Stimulated activated CD8-positive, alpha-beta memory T cell treated with anti-CD3 and anti-CD28 coated beads, Interleukin-4, amount 100 ng/mL, for 24 hours (primary cell): ENCODE measurements around the gene PRKAA2.
"Not testable (repeated sequence)": the region's sequence is repeated elsewhere in the genome, so short reads cannot be mapped to it uniquely, and the experiment has no call there.

Experiments used
- DNase-seq: peaks from one replicate; pipeline ENCODE4 v3.0.0-alpha.2; 2020; ENCODE audit warnings: low read depth

The PRKAA2 gene

DNA sequence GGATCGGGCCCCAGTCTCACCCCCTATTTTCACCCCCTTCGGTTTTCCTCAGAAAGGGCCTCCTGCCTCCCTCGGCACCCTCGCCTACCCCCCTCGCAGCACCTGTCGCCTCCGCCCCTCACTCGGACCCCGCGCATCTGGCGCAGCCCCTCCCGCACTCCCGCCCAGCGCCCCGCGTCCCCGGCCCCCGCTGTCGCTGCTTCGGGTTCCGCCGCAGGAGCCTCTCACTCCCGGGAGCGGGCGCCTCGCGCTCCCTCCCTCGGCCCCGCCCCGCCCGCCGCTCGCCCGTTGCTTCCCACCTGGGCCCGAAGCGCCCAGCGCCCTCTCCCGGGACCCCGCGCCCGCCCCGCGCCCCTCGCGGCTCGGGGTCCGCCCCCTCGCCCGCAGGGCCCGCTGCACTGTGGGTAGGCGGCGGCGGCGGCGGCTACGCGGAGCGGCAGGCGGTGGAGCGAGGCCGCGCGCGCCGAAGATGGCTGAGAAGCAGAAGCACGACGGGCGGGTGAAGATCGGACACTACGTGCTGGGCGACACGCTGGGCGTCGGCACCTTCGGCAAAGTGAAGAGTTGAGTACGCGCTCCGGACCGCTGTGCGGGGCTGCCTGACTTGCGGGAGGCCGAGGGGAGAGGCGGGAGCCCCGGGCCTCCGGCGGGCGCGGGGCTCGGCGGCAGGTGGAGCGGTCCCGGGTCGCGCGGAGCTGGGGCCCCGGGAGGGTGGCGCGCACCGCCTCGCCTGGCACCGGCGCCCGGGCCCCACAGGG, at the start of gene PRKAA2:
Gene PRKAA2 (plus strand): TSS at position 396 of the 758 bp plus-strand sequence. CDS start 74 bp downstream, at position 470.
- DNase-seq = no peak

DNA sequence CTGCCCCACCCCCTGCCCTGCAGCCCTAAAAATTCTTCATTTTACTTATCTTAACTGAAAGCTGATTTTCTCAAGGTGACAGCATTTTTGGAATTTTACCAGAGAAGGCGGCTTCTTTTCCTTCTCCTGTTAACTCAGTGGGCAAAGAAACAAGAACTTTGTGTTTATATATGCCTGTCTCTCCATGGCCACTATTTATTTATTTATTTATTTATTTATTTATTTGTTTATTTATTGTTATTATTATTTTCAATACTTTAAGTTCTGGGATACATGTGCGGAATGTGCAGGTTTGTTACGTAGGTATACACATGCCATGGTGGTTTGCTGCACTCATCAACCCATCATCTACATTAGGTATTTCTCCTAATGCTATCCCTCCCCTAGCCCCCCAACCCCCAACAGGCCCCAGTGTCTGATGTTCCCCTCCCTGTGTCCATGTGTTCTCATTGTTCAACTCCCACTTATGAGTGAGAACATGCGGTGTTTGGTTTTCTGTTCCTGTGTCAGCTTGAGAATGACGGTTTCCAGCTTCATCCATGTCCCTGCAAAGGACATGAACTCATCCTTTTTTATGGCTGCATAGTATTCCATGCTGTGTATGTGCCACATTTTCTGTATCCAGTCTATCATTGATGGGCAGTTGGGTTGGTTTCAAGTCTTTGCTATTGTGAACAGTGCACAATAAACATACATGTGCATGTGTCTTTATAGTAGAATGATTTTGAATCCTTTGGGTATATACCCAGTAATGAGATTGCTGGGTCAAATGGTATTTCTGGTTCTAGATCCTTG, 49.5 kb upstream of the PRKAA2 start:
- DNase-seq = not testable (repeated sequence)

DNA sequence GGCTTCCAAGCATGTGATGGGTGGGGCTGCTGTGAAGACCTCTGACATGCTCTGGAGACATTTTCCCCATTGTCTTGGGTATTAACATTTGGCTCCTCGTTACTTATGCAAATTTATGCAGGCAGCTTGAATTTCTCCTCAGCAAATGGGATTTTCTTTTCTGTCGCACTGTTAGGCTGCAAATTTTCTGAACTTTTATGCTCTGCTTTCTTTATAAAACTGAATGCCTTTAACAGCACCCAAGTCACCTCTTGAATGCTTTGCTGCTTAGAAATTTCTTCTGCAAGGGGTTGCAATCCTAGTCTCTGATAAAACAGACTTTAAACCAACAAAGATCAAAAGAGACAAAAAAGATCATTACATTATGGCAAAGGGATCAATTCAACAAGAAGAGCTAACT, 35.0 kb upstream of the PRKAA2 start:
- not testable (repeated sequence) for DNase-seq

DNA sequence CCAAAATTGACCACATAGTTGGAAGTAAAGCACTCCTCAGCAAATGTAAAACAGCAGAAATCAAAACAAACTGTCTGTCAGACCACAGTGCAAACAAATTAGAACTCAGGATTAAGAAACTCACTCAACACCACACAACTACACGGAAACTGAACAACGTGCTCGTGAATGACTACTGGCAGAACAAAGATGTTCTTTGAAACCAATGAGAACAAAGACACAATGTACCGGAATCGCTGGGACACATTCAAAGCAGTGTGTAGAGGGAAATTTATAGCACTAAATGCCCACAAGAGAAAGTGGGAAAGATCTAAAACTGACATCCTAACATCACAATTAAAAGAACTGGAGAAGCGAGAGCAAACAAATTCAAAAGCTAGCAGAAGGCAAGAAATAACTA, 34.3 kb upstream of the PRKAA2 start:
- not testable (repeated sequence) for DNase-seq

DNA sequence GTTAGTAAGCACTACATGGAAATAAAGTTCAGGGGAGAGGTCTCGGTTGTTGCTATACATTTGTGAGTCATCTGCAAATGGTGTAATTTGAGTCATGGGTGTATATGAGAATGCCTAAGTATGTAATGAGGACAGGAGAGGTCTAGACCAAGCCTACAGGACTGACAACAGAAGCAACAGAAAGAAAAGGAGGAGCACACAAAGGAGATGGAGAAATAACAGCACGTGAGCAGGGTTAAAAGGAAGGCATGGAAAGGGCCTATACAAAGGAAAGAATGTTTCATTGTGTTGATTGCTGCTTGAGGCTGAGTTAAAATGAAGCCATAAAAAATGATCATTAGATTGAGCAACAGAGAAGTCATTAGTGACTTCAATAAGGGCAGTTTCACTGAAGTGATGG, 28.0 kb upstream of the PRKAA2 start:
- DNase-seq = no peak

DNA sequence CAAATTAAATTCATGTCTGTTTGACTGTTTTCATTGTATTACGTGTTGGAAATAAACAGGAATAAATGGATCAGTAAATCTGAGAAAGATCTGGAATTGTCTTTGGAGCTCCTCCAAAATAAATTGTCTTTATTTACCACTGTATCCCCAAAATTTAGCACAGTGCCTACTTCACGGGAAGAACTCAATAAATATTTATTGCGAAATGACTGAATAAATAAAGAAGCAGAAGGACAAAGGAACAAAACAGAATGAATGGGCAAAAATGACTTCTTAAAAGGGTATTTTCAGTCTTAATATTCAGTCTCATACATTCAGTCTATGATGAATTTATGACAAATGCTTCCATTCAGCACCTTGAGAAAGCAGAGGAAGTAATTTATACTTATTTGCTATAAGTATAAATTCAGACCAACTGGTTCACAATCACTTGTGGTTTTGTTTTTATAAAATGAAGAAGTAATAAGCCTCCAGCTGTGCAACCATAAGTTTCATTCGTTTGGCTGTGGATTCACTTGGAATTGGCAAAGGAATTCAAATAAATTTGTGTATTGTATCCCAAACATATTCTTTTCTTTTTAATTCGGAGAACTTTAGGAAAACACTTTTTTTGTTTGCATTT, 19.2 kb upstream of the PRKAA2 start:
- DNase-seq = no peak

DNA sequence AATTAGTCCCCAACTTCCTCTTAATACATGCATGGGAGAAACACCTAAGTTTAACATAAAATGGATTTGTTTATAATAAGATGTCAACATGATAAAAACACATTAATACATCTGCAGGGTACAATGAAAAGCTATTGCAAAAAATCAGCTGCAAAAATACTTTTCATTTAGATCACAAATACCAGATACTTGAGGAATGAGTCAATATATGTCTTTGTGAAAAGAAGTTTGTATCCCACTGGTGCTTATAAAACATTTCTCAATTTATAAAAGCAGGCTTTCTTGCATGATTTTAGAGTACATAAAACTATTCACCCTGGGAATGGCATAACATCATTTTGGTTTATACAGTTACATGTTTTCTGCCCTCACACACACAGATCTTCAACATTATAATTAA, 18.6 kb upstream of the PRKAA2 start:
- no peak for DNase-seq

DNA sequence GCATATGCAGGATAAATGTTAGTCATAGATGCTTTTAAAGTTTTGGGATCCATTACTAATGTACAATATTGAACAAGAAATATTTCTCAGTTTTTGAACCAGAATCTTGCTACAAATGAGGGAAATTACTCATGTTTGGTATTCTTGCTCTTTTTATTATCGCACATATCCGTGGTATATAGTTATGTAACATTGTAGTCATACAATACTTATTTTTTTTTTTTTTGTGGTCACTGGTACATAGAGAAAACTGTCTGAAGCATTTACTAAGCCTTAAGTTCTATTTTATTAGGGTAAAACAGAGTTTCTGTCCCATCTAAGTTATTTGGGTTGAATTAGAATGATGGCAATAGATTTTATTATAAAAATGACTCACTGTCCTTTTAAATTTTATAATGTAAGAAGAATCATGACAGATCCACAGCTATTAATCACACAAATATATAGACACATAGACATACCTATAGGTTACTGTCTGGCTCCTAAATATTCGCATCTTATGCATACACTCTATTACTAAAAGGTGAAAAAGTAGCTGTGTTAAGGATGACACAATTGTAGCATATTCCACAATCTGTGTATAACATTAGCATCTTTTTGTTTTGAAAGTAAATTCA, 18.0 kb upstream of the PRKAA2 start:
- no peak for DNase-seq

DNA sequence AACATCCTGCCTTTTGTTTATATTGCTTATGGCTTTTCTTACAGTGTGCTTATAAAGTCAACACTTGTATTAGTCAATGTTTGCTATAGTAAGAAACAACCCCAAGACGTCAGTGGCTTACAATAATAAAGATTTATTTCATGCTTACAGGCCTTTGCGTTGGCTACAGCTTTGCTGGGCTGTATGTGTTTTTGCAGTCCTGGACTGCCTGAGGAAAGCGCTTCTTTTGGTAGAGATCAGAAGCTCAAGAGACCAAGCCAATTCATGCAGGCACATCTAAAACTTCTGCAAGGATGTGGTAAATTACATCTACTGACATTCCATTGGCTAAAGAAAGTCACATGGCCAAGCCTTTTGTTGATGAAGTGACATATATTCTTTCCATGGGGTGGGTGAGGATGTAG, 17.5 kb upstream of the PRKAA2 start:
- no peak for DNase-seq

DNA sequence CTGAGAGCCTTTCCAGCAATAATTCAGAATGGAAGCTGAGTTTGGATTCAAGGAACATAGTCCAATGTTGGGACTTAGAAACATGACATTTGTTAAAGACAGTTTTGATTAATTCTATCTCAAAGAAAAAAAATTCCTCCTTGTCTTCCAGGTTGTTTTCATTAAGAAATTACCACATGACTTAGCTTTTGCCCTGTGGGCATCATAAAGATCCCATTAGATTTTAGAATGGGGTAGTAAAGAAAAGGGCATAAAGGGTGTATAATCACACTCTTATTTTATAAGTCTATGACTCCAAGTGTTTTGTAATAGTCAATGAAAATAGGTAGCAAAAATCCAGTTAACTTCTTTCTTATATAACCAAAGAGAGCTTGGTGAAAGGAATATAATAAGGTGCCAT, 14.3 kb upstream of the PRKAA2 start:
- no peak for DNase-seq

DNA sequence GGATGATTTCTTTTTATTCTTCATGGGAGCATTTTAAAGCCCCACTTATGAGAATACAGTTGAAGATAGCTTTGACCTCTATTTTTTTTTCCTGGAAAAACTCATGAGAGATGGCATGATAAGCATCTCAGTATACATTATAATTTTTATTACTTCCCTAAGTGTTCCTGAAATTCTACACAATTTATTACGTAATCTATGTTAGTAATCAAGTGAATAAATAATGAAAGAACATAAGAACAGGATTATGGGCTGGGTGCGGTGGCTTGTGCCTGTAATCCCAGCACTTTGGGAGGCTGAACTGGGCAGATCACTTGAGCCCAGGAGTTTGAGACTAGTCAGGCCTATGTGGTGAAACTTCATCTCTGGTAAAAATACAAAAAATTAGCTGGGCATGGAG, 13.2 kb upstream of the PRKAA2 start:
- DNase-seq = no peak

DNA sequence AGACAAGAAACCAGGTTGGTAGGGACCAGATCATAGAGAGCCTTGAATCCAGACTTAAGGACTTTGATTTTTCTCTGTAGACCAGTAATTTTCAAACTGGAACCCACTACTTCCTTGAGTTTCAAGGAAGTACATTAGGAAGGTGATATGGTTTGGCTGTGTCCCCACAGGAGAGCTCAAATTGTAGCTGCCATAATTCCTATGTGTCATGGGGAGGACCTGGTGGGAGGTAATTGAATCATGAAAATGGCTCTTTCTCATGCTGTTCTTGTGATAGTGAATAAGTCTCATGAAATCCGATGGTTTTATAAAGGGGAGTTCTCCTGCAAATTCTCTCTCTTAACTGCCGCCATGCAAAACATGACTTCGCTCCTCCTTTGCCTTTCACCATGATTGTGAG, 10.1 kb upstream of the PRKAA2 start:
- DNase-seq = no peak

DNA sequence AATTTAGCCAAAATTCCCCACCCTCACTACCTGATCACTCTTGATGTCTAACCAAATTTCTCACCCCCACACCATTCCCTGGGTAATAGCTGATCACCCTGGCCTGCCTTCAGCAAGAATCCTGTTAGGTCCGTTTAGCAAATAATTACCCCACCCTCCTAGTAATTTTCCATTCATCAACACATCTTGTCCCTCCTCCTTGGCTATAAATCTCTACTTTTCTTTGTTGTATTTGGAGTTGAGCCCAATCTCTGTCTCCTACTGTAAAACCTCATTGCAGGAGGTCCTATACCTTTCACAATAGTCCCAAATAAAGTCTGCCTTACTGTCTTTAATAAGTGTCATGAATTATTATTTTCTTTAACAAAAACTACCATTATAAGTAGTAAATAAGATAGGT, 6.9 kb upstream of the PRKAA2 start:
- no peak for DNase-seq

DNA sequence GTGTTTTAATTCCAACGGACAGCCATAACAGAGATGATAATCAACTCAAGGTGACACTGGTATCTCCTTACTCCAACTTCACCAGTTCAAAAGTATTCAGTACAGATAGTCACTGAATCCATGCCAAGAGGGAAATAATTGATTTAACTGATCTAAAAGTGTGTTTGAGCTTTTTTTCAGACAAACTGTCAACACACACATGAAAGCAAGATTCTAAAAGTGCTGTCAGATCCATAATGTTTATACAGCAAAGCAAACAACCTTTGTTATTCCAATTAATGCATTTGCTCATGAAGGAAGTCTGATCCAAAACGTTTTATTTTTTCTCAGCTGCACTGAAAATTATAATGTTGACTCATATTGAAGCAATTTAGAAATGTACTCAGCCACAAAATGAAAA, 5.9 kb upstream of the PRKAA2 start:
- no peak for DNase-seq

DNA sequence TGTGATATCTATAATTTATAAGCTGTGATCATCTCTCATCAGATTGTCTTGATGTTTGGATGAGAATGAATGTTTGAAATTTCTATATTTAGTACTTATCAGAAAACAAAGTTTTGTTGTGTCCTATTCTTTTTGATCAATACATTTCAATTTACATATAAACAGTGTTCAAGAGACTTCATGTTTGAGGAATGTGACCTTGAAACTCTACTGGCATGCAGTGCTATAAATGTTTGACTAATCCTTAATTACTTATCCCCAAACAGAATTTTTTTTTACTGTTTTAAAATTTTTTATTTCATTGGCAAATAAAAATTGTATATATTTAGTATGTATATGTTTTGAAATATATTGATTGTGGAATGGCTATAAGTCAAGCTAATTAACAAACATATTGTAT, 1.5 kb upstream of the PRKAA2 start:
- no peak for DNase-seq

DNA sequence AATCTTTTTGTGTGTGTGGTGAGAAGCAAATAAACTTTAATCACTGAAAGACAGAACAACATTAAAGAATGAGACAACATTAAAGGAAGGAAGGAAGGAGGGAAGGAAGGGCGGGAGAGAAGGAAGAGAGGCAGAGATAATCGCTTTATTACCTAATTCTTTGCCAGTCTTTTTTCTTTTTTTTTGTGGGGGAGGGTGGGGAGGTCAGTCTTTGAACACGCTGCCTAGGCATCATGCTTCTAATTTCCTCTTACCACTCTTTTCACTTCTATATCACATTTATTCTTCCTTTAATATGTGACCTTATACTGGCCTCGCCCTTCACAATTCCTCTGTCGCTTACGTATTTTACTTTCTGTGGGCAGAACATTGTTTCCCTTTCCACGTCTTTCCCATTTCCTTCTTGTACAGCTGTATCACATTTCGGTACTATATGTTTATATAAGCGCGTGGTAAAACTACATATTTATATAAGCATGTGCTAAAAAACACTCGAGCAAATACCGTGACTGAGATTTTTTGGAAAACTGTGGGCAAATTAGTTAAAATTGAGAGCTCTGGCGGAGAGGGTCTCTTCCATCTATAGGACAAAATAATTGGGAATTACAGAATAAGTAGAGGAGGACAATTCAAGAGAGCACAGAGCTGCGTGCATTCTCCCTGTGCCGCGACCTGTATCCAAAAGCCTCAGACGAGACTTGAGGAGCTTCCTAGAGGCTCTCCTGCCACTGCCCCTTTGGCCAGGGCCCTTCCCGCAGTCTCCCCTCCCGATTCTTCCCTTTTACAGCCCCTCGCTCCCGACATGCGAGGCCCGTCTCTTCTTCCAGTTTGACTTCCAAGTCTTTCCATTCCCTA, 823 bp upstream of the PRKAA2 start:
- no peak for DNase-seq

DNA sequence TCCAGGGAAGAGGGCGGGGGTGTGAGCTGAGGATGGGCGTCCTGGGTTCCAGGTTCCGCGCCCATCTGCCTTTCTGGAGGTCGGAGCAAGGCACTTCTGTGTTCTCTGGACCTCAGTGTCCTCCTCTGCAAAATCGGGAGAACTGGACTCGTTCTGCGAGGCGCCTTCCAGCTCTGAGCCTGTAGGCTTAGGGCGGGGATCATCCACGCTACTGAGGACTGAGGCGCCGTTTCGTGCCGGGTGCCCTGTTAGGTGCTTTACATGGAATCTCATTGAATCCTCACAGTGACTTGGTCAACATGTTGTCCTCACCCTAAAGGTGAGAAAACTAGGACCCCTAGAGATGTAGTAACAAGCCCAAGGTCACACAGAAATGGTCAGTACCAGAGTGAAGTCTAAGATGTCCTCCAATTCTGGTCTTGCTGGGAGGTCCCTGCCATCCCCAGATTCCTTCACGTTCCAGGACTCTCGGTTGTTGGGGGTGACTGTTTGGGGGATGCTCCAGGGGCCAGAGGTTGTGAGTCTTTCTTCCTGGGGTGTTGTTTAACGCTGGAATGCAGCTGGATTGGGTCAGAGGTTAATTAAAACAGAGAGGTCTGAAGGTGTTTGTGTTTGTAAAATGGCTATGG, 677 bp downstream of the PRKAA2 start:
- no peak for DNase-seq

DNA sequence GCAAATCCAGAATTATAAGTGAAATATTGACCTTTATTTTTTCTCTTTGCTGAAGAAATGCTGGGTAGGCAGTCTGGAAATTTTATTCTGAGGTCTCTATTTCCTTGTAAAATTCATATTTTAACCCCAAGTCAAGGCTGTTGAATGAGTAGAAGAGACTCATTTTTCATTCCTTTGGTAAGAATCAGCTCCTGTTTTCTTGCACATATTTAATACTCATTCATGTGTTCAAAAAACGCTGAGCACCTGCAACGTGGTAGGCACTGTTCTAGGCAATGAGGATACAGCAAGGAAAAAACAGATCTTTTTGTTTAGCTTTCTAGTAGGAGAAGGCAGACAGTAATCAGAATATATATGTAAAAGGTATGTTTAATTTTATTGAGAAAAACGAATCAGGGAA, 1.5 kb downstream of the PRKAA2 start:
- no peak for DNase-seq

DNA sequence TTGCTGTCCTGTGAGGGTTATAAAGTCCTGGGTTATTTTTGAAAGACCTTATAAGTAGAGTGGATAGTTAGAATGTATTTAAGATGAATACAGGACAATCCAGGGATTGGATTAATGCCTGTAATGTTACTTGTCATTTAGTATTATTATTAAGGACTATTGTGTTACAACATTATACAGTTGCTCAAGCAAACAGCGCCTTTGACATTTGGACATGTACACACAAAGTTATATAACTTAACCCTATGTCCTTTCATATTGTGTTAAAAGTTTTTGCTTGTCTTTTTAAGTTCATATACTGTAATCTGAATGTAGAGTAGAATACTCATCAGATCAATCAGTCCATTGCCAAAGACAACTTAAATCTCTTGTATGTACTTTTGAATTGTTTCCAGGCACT, 2.0 kb downstream of the PRKAA2 start:
- DNase-seq = no peak

DNA sequence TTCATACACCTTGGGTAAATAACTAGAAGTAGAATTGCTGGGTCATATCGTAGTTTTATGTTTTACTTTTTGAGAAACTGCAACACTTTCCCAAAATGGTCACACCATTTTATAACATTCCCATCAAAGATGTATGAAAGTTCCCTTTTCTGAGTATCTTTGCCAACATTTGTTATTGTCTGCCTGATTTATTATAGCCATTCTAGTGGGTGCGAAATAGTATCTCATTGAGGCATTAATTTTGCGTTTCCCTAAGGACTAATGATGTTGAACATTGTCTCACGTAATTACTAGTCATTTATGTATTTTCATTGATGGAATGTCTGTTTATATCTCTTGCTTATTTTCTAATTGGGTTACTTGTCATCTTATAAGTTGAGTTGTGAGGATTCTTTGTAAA, 3.4 kb downstream of the PRKAA2 start:
- no peak for DNase-seq
